Tibial nerve (tissue), 4 donors: ENCODE data around the gene SNX22.

ENCODE experiments used
- EP300 ChIP-seq, 2 donors: sonication (generic); formaldehyde crosslinking; IDR thresholded peaks; one replicate each; pipeline ENCODE4 v1.6.1; 2017; ENCODE audit warnings: antibody characterized with exemption in 2 of 2, mild to moderate bottlenecking in 1 of 2
- POLR2A ChIP-seq, 2 donors: fragments of 450-650 bp; IDR thresholded peaks; one replicate each; pipeline ENCODE4 v1.6.1; 2017; ENCODE audit warnings: antibody characterized with exemption in 2 of 2, mild to moderate bottlenecking in 2 of 2, moderate library complexity in 2 of 2
- TF ChIP-seq, protein P1 (sequence below), 5 experiments: fragments of 200-600 bp in 3 of 5; fragments of 450-650 bp in 2 of 5; sonication (generic) in 3 of 5; IDR thresholded peaks; one replicate each; pipeline ENCODE4 v1.5.1; 2016 to 2019; ENCODE audit warnings: antibody characterized with exemption in 5 of 5, mild to moderate bottlenecking in 3 of 5, moderate library complexity in 2 of 5

GRCh38 chr15:64156652-64157331 is 5.3 kb downstream of the SNX22 start:
- TF ChIP-seq, protein P1, sequence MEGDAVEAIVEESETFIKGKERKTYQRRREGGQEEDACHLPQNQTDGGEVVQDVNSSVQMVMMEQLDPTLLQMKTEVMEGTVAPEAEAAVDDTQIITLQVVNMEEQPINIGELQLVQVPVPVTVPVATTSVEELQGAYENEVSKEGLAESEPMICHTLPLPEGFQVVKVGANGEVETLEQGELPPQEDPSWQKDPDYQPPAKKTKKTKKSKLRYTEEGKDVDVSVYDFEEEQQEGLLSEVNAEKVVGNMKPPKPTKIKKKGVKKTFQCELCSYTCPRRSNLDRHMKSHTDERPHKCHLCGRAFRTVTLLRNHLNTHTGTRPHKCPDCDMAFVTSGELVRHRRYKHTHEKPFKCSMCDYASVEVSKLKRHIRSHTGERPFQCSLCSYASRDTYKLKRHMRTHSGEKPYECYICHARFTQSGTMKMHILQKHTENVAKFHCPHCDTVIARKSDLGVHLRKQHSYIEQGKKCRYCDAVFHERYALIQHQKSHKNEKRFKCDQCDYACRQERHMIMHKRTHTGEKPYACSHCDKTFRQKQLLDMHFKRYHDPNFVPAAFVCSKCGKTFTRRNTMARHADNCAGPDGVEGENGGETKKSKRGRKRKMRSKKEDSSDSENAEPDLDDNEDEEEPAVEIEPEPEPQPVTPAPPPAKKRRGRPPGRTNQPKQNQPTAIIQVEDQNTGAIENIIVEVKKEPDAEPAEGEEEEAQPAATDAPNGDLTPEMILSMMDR (IDR thresholded peaks at IDR 0.05): no peak
- no peak for TF ChIP-seq EP300 (IDR thresholded peaks at IDR 0.05)
- no peak for TF ChIP-seq POLR2A (IDR thresholded peaks at IDR 0.05)
